ENCODE data around the gene ZBTB25. TPM values are rescaled to one million over a fixed set of nuclear protein-coding genes. Genes with fewer than 3 reads are reported as not detected.

ZBTB25 gene
- total RNA-seq, 1 experiment from 2014 or later = 4.0 TPM

- no peak overlapping the region for H3K27ac ChIP-seq (ENCODE audit: low read length)
- no peaks in the 10 kb centered on the region for H3K9me3 ChIP-seq (ENCODE audit: low read length)
- intact Hi-C loops (cut with micrococcal nuclease) = no loop called here
- no TSS peak for BruUV-seq (replicated peaks)
- TF ChIP-seq EZH2 (IDR thresholded peaks at IDR 0.05; ENCODE audit: low read length, unreplicated experiment) (no peak), CTCF (conservative IDR thresholded peaks at IDR 0.05; ENCODE audit: low read depth, low read length) (no peak), EZH2phosphoT487 (IDR thresholded peaks at IDR 0.05; ENCODE audit: borderline replicate concordance, low read length) (no peak)
- no peak overlapping the region for H3K4me3 ChIP-seq (ENCODE audit: low read length)
- H3K9ac ChIP-seq (ENCODE audit: low read length) = no peak overlapping the region
- no peak for DNase-seq
- H3K79me2 ChIP-seq (ENCODE audit: low read length) = no peaks in the 10 kb centered on the region
- no peaks in the 10 kb centered on the region for H4K20me1 ChIP-seq (ENCODE audit: low read length)
- no peaks in the 10 kb centered on the region for H3F3A ChIP-seq (ENCODE audit: low read length, unreplicated experiment)
- no peaks in the 10 kb centered on the region for H3K9me2 ChIP-seq (replicated peaks; ENCODE audit: low read length)
- no peaks in the 10 kb centered on the region for H3K4me1 ChIP-seq (ENCODE audit: insufficient read depth, low read length)
- ATAC-seq = no peak
- no peaks in the 10 kb centered on the region for H3K27me3 ChIP-seq (ENCODE audit: low read length)
- POLR2A ChIA-PET (ENCODE audit: unreplicated experiment) = interaction anchor here (0.5 kb wide), 1 partner anchor 56 kb away, joined by 20 read pairs; no protein-coding TSS in a partner anchor
- peaks cover 52% of the 10 kb centered on the region for H3K36me3 ChIP-seq (ENCODE audit: low read depth, low read length)
- CTCF ChIA-PET = no interaction called here
- no peak overlapping the region for H2AFZ ChIP-seq (ENCODE audit: low read length)
- H3K4me2 ChIP-seq (ENCODE audit: low read length) = no peak overlapping the region
Observed at GRCh38 chr14:64447876-64448670, 55.6 kb downstream of the ZBTB25 start.

DNA sequence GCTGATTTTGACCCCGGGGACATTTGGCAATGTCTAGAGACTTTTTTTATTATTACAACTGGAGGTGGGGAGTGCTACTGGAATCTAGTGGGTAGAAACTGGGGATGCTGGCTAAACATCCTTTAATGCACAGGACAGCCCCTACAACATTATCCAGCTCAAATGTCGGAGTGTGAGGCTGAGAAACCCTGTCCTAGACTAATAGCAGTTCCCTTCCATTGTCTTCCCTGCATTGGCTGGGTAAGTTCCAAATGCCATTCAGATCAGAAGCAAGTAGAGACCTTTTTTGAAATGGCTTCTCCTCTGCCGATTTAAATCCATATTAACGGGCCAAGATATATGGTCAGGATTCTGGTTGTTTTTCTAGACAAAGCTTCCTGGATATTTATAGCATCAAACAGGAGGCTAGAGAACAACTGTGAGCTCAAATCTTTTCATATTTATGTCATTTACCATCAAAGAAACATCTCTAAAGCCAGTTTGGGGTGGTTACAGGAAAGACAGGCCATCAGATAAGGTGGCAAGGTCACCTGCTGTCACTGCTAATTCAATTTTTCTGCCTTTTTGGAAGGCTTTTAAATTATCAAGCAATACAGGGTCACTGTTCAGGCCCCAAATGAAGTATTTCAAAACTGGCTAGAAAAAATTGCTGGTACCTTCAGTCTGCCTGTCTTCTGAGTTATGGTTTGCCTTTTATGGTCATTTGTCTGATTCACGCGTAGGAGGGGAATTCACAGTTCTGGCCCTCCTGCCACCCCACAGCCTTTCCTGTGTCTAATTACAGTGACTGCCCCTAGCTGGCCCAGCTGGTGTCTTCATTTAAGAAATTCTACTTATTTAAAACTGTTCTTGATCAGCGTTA is 58.4 kb downstream of the ZBTB25 start:
- no peaks in the 10 kb centered on the region for H4K20me1 ChIP-seq (ENCODE audit: low read length)
- no peak overlapping the region for H3K4me3 ChIP-seq (ENCODE audit: low read length)
- BruUV-seq (replicated peaks) = no TSS peak
- DNase-seq = no peak
- H3F3A ChIP-seq (ENCODE audit: low read length, unreplicated experiment) = no peaks in the 10 kb centered on the region
- no peak overlapping the region for H3K4me2 ChIP-seq (ENCODE audit: low read length)
- intact Hi-C loops (cut with micrococcal nuclease) = no loop called here
- ATAC-seq = peak; percentile 38; the same call in 1 of the 2 replicates
- no peak overlapping the region for H3K9ac ChIP-seq (ENCODE audit: low read length)
- H2AFZ ChIP-seq (ENCODE audit: low read length) = no peak overlapping the region
- H3K9me3 ChIP-seq (ENCODE audit: low read length) = no peaks in the 10 kb centered on the region
- TF ChIP-seq EZH2phosphoT487 (IDR thresholded peaks at IDR 0.05; ENCODE audit: borderline replicate concordance, low read length) (no peak), EZH2 (IDR thresholded peaks at IDR 0.05; ENCODE audit: low read length, unreplicated experiment) (no peak), CTCF (conservative IDR thresholded peaks at IDR 0.05; ENCODE audit: low read depth, low read length) (no peak)
- POLR2A ChIA-PET (ENCODE audit: unreplicated experiment) = no interaction called here
- no peaks in the 10 kb centered on the region for H3K27me3 ChIP-seq (ENCODE audit: low read length)
- H3K4me1 ChIP-seq (ENCODE audit: insufficient read depth, low read length) = no peaks in the 10 kb centered on the region
- H3K27ac ChIP-seq (ENCODE audit: low read length) = no peak overlapping the region
- peaks cover 50% of the 10 kb centered on the region for H3K36me3 ChIP-seq (ENCODE audit: low read depth, low read length)
- H3K9me2 ChIP-seq (replicated peaks; ENCODE audit: low read length) = no peaks in the 10 kb centered on the region
- no peaks in the 10 kb centered on the region for H3K79me2 ChIP-seq (ENCODE audit: low read length)
- CTCF ChIA-PET = no interaction called here
